Measurements from ENCODE around the gene WDFY4.

GRCh38 chr10:48697091-48697490 lies 12.4 kb downstream of the WDFY4 start:
- TF ChIP-seq CTCF (conservative IDR thresholded peaks at IDR 0.05 in 1 of 2, IDR thresholded peaks at IDR 0.05 in 1 of 2; ENCODE audit: extremely low read depth in 1 of 2, insufficient read depth in 1 of 2, low read depth in 1 of 2, low read length in 2 of 2): no peak
- no peak for TF ChIP-seq EZH2 (IDR thresholded peaks at IDR 0.05; ENCODE audit: borderline replicate concordance, low read length)

Measured in mammary epithelial cell (primary cell).